ENCODE data around the gene RBM38.

Gene RBM38

GRCh38 chr20:57387463-57387862 is 3.7 kb upstream of the RBM38 start:
- DNase-seq = no peak
- in situ Hi-C loops (cut with MboI; ENCODE audit: low pct_unique_long_range_greater_than_20kb, low sequenced_read_pairs) = loop anchor here (10.0 kb wide), 1 partner anchor 87 kb away; no protein-coding TSS in a partner anchor

- no peak for DNase-seq
- in situ Hi-C loops (cut with MboI; ENCODE audit: low pct_unique_long_range_greater_than_20kb, low sequenced_read_pairs) = loop anchor here (10.0 kb wide), 1 partner anchor 87 kb away; no protein-coding TSS in a partner anchor
Observed at GRCh38 chr20:57387945-57388371, 3.2 kb upstream of the RBM38 start.

- peak; percentile 78 for DNase-seq
Observed at GRCh38 chr20:57388953-57389694, 2.1 kb upstream of the RBM38 start.

DNA sequence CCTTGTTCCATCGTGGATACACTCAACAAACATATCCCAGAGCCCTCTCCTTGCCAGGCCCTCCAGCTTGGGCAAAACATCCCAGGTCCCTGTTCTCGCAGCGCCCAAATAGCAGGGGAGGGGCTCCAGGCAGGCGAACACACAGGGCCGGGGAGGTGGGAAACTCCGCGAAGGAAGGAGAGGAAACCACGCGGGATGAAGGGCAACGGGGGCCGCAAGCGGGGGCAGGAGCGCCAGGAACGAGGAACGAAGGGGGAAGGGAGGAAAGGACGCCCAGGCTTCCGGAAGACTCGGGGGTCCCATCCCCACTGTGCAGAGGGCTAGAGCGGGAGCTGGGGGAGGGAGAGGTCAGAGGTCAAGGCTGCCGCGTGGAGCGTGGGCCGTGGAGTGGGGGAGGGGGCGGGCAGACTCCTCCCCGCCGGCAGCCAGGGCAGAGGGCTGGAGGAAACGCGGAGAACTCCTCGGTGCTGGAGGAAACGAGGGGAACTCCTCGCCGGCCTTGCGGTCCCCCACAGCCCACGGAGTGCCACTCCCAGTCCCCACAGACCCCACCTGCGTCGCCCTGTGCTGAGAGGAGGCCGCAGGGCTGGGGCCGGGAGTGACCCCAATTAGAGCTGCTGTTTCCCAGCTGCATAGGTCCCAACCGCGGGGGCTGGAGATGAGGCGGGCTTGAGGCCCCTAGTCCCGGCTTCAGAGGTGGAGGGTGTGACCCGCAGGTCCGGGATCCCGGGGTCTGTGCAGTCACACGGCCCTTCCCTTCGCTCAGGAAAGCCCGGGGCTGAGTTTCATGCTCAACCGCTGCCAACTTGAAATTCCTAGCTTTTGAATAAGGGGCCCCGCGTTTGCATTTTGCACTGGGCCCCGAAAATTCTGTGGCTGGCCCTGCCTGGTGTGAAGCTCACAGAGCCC is 1.2 kb upstream of the RBM38 start:
- in situ Hi-C loops (cut with MboI; ENCODE audit: low pct_unique_long_range_greater_than_20kb, low sequenced_read_pairs) = loop anchor here (10.0 kb wide), 1 partner anchor 85 kb away; no protein-coding TSS in a partner anchor
- DNase-seq = no peak

More at GRCh38 chr20:57388953-57389694, 2.1 kb upstream of the RBM38 start:
- in situ Hi-C loops (cut with MboI; ENCODE audit: low pct_unique_long_range_greater_than_20kb, low sequenced_read_pairs) = loop anchor here (10.0 kb wide), 1 partner anchor 86 kb away; no protein-coding TSS in a partner anchor

DNA sequence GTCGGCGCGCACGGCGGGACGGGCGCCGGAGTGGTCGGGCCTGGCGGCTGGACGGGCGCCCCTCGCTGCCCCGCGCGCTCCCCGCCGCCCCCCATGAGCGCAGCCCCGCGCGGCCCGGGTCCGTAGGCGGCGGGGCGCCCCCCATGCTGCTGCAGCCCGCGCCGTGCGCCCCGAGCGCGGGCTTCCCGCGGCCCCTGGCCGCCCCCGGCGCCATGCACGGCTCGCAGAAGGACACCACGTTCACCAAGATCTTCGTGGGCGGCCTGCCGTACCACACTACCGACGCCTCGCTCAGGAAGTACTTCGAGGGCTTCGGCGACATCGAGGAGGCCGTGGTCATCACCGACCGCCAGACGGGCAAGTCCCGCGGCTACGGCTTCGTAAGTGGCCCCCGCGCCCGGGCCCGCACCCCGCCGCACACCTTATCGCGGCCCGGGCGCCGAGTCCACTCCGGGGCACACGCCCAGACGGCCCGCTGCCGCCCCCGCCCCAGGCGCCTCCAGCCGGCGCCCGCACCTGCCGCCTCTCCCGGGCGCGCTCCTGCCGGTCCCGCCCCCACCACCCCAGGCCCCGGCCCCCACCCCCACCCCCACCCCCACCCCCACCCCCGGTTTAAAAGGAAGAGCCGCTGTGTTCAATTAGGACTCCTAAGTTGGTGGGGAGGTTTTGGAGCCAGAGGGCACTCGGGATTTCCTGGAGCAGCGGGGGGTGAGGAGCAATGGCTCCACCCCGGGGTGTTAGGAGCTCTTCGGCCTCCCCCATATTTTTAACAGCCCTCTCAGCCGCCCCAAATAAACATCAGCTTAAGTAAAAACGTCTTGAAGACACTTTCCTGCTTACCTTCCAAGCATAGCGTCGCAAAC is 474 bp downstream of the RBM38 start:
- DNase-seq = peak; percentile 23
- in situ Hi-C loops (cut with MboI; ENCODE audit: low pct_unique_long_range_greater_than_20kb, low sequenced_read_pairs) = no loop called here

DNA sequence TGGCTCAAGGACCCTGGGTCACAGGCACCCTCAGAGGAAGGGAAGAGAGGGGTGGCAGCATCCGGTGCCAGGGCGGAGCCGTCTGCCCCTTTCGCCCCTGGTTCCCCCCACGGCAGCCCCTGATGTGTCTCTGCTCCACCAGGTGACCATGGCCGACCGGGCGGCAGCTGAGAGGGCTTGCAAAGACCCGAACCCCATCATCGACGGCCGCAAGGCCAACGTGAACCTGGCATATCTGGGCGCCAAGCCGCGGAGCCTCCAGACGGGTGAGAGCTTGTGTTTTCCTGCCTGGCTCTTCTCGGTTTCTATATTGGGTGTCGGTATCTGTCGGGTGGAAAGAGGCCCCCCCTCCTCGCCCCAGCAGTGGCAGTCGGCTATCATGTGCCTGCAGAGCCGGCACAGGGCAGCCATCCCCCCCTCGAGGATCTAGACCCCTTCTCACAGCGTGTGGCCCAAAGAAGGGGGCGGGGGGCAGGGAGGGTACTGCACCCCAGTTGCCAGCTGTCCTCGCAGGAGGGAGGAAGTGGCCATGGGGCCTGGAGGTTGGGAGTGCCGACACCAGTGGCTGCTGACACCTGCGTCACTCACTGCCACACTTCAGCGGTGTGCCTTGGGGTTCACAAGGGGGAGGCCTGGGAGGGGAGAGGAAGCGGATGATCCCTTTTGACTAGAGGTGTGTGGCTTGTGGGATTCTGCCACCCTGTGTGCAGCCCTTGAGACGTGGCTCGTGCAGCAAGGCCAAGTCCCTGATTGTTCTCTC is 1.5 kb downstream of the RBM38 start:
- in situ Hi-C loops (cut with MboI; ENCODE audit: low pct_unique_long_range_greater_than_20kb, low sequenced_read_pairs) = no loop called here
- DNase-seq = peak; percentile 33

DNA sequence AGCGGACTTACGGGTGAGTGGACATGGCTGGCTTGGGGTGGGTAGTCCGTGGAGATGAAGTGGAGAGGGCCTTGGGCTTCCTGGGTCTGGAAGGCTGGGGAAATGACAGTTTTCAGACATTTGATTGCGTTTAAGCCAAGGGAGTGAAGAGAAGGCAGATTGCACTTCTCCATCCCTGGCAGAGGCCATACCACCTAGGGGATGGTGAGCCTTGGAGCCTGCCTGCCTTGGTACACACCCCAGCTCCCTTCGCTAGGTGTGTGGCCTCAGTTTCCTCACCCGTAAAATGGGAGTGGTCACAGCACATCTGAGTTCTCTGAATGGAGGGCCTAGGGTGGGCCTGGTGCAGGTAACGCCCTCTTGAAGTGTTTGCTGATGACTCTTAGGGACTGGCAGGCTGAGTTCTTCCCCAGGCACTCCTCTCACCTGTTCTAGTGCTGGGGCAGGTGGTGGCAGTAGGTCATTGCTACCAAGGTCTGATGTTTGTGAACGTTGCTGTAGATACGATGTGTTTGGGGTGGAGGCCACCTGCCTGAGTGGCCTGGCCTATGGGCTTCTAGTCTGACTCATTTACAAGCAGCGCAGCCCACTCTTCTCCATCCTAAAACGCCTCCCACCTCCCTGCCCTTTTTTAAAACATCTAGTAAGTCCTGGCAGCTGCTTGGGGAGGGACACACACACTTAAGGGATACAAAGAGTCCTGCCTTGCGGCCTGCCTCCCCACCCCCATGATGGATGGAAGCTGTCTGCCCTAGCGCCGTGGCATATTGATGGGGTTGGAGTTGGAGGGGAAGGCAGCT is 2.3 kb downstream of the RBM38 start:
- no peak for DNase-seq
- in situ Hi-C loops (cut with MboI; ENCODE audit: low pct_unique_long_range_greater_than_20kb, low sequenced_read_pairs) = no loop called here

GRCh38 chr20:57394121-57395082 is 3.2 kb downstream of the RBM38 start:
- DNase-seq = no peak
- in situ Hi-C loops (cut with MboI; ENCODE audit: low pct_unique_long_range_greater_than_20kb, low sequenced_read_pairs) = no loop called here

DNA sequence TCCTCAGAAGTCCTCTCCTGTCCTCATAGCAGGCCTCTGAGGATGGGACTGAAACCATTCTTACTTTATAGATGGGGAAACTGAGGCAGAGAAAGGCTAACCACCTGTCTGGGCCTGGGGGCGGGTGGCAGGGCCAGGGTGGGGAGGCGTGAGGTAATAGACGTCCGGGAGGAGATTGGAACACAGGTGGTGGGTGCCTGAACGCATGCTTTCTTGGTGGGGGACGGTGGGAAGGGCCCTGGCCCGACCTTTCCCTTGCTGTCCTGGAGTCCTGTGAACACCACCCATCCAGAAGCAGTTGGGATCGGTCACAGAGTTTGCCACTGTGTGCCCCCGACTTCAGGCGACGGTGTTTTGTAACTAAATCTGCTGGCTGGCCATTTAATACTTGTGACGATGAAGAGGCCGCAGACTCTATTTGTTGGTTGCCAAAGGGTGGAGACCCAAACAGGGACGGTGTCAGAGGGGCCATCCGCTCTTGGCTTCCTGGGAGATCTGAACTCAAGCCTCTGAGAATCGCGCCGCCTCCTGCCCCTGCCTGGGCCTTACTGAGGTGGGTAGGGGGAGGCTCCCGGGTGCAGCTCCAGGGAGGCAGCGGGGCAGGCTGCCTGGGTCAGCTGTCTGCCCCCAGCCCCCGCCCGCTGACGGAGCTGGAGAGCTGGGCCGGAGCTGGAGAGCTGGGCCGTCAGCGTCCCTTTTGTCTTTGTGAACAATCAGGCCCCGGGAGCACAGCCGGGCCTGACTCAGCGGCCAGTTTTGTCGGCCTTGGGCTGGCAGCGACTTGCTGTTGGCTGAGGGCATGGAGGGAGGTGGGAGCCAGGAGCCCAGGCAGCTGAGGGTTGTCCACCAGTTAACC is 4.1 kb downstream of the RBM38 start:
- in situ Hi-C loops (cut with MboI; ENCODE audit: low pct_unique_long_range_greater_than_20kb, low sequenced_read_pairs) = no loop called here
- DNase-seq = no peak

DNA sequence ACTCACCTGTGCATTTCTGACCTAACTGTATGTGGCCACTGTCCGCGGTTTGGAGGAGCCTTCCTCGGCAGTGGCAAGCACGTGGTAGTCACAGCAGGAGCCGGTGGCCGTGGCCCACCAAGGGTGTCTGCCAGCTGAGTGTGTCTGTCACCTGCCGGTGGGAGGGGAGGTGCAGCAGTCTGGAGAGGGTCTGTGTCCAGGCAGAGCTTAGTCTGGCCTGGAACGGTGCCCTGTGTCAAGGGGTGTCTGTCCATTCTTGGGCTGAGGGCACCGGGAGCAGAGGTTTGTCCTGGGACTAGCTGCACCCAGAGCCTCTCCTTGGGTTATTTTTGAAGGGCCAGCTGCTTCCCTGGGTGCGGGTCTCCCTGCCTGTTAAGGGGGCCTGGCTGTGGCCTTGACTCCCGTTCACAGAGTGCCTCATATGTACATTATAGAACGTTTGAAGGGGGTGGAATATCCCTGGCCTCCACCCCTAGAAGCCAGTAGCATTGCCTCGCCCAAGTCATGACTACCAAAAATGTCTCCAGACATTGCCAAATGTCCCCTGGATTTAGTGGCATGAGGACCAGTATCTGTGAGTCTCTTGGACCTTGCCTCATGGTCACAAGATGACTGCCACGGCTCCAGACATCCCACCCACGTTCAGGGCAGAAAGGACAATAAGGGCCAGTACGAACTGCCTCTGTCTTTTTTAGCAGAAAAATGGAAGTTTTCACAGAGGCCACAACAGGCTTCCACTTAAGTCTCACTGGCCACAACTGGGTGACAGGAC is 5.2 kb downstream of the RBM38 start:
- no peak for DNase-seq
- in situ Hi-C loops (cut with MboI; ENCODE audit: low pct_unique_long_range_greater_than_20kb, low sequenced_read_pairs) = no loop called here

GRCh38 chr20:57396984-57397692 is 5.9 kb downstream of the RBM38 start:
- no peak for DNase-seq
- in situ Hi-C loops (cut with MboI; ENCODE audit: low pct_unique_long_range_greater_than_20kb, low sequenced_read_pairs) = no loop called here

- in situ Hi-C loops (cut with MboI; ENCODE audit: low pct_unique_long_range_greater_than_20kb, low sequenced_read_pairs) = no loop called here
- peak; percentile 38 for DNase-seq
Observed at GRCh38 chr20:57397693-57398108, 6.5 kb downstream of the RBM38 start.

GRCh38 chr20:57398231-57398821 is 7.1 kb downstream of the RBM38 start:
- in situ Hi-C loops (cut with MboI; ENCODE audit: low pct_unique_long_range_greater_than_20kb, low sequenced_read_pairs) = no loop called here
- DNase-seq = peak; percentile 81

- in situ Hi-C loops (cut with MboI; ENCODE audit: low pct_unique_long_range_greater_than_20kb, low sequenced_read_pairs) = no loop called here
- no peak for DNase-seq
Observed at GRCh38 chr20:57398901-57399535, 7.8 kb downstream of the RBM38 start.
